Endothelial cell of umbilical vein (primary cell): Measurements from ENCODE around the gene IL13RA1.

Experiments
- EZH2 ChIP-seq: IDR thresholded peaks from 2 replicates; pipeline ENCODE4 v1.6.1; 2012; ENCODE audit warnings: borderline replicate concordance, low read depth, mild to moderate bottlenecking, moderate library complexity, low read length, inconsistent platforms; ENCODE audit not compliant: severe bottlenecking
- JUN ChIP-seq: IDR thresholded peaks from 2 replicates; pipeline ENCODE4 v1.6.1; 2011; ENCODE audit warnings: borderline replicate concordance, low read depth; ENCODE audit not compliant: insufficient read length, insufficient read depth
- POLR2A ChIP-seq: IDR thresholded peaks from 2 replicates; pipeline ENCODE4 v1.6.1; 2012; ENCODE audit warnings: low read depth, mild to moderate bottlenecking, control low read depth, low read length
- POLR2AphosphoS5 ChIP-seq: IDR thresholded peaks from 2 replicates; pipeline ENCODE4 v1.6.1; 2012; ENCODE audit warnings: low read depth, mild to moderate bottlenecking, control low read depth, low read length, moderate library complexity; ENCODE audit not compliant: insufficient read depth
- TF ChIP-seq, protein P1 (sequence below), 2 donors: IDR thresholded peaks; 1 replicate in 1 of 2; 2 replicates in 1 of 2; pipeline ENCODE4 v1.5.1; 2011; ENCODE audit warnings: low read length in 2 of 2, mild to moderate bottlenecking in 2 of 2, moderate library complexity in 2 of 2, control low read depth in 1 of 2, inconsistent platforms in 1 of 2, low read depth in 1 of 2; ENCODE audit not compliant: insufficient read depth in 1 of 2; ENCODE audit errors: extremely low read depth in 1 of 2
- TF ChIP-seq, protein P2 (sequence below): IDR thresholded peaks from 2 replicates; pipeline ENCODE4 v1.6.1; 2011; ENCODE audit not compliant: insufficient read depth, insufficient read length

DNA sequence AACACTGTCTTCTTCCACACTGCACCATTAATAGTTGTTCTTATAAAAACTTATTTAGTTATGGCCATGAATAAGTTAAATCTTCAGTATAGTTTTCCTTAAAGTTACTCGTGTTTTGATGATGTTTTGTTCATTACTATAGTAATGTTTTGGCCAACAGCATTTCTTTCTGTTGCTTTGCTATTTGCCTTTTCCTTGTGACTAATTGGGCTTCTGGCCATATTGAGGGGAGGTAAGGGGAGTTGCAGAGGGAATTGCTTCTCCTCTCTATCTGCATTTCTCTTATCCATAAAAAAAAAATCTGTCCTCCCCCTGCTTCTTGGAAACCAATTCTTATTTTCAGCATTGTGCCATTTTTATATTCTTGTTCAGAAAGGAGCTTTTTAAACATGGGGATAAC, 53.5 kb downstream of the IL13RA1 start:
- TF ChIP-seq, protein P1, sequence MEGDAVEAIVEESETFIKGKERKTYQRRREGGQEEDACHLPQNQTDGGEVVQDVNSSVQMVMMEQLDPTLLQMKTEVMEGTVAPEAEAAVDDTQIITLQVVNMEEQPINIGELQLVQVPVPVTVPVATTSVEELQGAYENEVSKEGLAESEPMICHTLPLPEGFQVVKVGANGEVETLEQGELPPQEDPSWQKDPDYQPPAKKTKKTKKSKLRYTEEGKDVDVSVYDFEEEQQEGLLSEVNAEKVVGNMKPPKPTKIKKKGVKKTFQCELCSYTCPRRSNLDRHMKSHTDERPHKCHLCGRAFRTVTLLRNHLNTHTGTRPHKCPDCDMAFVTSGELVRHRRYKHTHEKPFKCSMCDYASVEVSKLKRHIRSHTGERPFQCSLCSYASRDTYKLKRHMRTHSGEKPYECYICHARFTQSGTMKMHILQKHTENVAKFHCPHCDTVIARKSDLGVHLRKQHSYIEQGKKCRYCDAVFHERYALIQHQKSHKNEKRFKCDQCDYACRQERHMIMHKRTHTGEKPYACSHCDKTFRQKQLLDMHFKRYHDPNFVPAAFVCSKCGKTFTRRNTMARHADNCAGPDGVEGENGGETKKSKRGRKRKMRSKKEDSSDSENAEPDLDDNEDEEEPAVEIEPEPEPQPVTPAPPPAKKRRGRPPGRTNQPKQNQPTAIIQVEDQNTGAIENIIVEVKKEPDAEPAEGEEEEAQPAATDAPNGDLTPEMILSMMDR (IDR thresholded peaks at IDR 0.05; ENCODE audit: extremely low read depth in 1 of 2, insufficient read depth in 1 of 2, low read depth in 1 of 2, low read length in 2 of 2) = no peak
- TF ChIP-seq, protein P2, sequence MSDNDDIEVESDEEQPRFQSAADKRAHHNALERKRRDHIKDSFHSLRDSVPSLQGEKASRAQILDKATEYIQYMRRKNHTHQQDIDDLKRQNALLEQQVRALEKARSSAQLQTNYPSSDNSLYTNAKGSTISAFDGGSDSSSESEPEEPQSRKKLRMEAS = no peak
- TF ChIP-seq EZH2 = no peak
- no peak for TF ChIP-seq JUN
- no peak for TF ChIP-seq POLR2AphosphoS5
- no peak for TF ChIP-seq POLR2A
